DMS79 treated with DMSO at 0.1 percent for 48 hours (cell line): ENCODE data around the gene RGPD5.
"Not testable (repeated sequence)": the region's sequence is repeated elsewhere in the genome, so short reads cannot be mapped to it uniquely, and the experiment has no call there.

Experiments used
- DNase-seq: peaks from one replicate; lab custom pipeline; 2025; lab: John Stamatoyannopoulos, UW

Gene RGPD5

GRCh38 chr2:109893736-109894135 lies 99.6 kb downstream of the RGPD5 start:
- DNase-seq = not testable (repeated sequence)

GRCh38 chr2:109894141-109894540 lies 100.0 kb downstream of the RGPD5 start:
- DNase-seq = not testable (repeated sequence)

- not testable (repeated sequence) for DNase-seq
Observed at GRCh38 chr2:109895090-109895869, 101.2 kb downstream of the RGPD5 start.

- not testable (repeated sequence) for DNase-seq
Observed at GRCh38 chr2:109896212-109896611, 102.1 kb downstream of the RGPD5 start.

GRCh38 chr2:109897769-109898461 lies 103.8 kb downstream of the RGPD5 start:
- DNase-seq = not testable (repeated sequence)

GRCh38 chr2:109898462-109899336 lies 104.6 kb downstream of the RGPD5 start, which contains the start of gene LIMS3:
TSS of gene LIMS3 (plus strand) at chr2:109898688. CDS start at chr2:109898729, 41 bp downstream.
- DNase-seq = not testable (repeated sequence)

- not testable (repeated sequence) for DNase-seq
Observed at GRCh38 chr2:109905796-109906195, 111.7 kb downstream of the RGPD5 start.
